Spleen (tissue), 7 donors: ENCODE data around the gene COL17A1.

Experiments
- POLR2A ChIP-seq, 3 donors: fragments of 450-650 bp; IDR thresholded peaks; one replicate each; pipeline ENCODE4 v1.5.1; 2017; ENCODE audit warnings: antibody characterized with exemption in 3 of 3, mild to moderate bottlenecking in 1 of 3
- POLR2AphosphoS5 ChIP-seq, 3 donors: sonication (generic); formaldehyde crosslinking; IDR thresholded peaks; one replicate each; pipeline ENCODE4 v1.5.1; 2017; ENCODE audit warnings: antibody characterized with exemption in 3 of 3
- TF ChIP-seq, protein P1 (sequence below), 11 experiments: fragments of 200-600 bp in 7 of 11; fragments of 450-650 bp in 4 of 11; sonication (generic) in 4 of 11; IDR thresholded peaks in 8 of 11; conservative IDR thresholded peaks in 3 of 11; 1 replicate in 7 of 11; 2 replicates in 4 of 11; pipeline versions ENCODE4 v1.4.0 to v1.8.0; 2016 to 2021; ENCODE audit warnings: antibody characterized with exemption in 11 of 11, inconsistent platforms in 4 of 11, mild to moderate bottlenecking in 1 of 11
- donor health status: DM: no; HTN: no; CAD: no; lungs with moderate emphysema.
- donor health status: DM: no; HTN: no; CAD: no.
- donor health status: DM: no; HTN: no; CAD: no.

DNA sequence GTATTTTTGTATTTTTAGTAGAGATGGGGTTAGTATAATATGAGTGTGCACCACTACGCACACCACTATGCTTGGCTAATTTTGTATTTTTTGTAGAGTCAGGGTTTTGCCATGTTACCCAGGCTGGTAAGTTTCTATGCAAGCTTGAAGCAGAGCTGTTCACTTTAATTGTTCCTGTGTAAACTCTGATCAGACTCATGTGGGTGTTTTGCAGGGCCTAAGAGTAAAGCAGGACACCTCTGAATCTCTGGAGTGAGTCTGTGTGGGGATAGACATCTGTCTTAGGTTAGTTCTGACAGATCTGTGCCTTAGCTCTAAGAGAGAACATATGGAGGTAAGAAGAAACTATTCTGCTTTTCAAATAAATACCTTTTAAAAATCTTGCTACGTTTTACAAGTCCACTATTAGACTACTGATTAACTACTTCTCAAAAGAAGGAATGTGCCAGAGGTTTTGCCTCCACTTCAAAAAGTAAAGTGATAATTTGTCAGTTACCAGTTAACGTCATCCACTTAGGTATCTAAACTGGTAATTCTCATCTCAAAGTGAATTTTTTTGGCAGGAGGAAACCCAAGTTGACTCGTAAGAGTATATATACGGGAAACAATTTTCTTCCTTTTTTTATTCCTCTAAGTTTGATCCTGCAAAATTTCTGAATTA lies 1.1 kb downstream of the COL17A1 start:
- TF ChIP-seq, protein P1, sequence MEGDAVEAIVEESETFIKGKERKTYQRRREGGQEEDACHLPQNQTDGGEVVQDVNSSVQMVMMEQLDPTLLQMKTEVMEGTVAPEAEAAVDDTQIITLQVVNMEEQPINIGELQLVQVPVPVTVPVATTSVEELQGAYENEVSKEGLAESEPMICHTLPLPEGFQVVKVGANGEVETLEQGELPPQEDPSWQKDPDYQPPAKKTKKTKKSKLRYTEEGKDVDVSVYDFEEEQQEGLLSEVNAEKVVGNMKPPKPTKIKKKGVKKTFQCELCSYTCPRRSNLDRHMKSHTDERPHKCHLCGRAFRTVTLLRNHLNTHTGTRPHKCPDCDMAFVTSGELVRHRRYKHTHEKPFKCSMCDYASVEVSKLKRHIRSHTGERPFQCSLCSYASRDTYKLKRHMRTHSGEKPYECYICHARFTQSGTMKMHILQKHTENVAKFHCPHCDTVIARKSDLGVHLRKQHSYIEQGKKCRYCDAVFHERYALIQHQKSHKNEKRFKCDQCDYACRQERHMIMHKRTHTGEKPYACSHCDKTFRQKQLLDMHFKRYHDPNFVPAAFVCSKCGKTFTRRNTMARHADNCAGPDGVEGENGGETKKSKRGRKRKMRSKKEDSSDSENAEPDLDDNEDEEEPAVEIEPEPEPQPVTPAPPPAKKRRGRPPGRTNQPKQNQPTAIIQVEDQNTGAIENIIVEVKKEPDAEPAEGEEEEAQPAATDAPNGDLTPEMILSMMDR (IDR thresholded peaks at IDR 0.05 in 8 of 11, conservative IDR thresholded peaks at IDR 0.05 in 3 of 11) = no peak
- TF ChIP-seq POLR2AphosphoS5 (IDR thresholded peaks at IDR 0.05) (no peak), POLR2A (IDR thresholded peaks at IDR 0.05) (no peak)
